PFSK-1 (cell line): ENCODE results near the gene RNF103.

Experiments
- POLR2AphosphoS5 ChIP-seq: IDR thresholded peaks from 2 replicates; pipeline ENCODE4 v1.6.1; 2012; ENCODE audit warnings: low read depth, mild to moderate bottlenecking, control low read depth, low read length, moderate library complexity
- TF ChIP-seq, protein P1 (sequence below), 2 experiments: IDR thresholded peaks; 2 replicates each; pipeline versions ENCODE4 v1.6.1 to v1.8.0; 2011 to 2012; ENCODE audit warnings: low read depth in 2 of 2, low read length in 2 of 2, control low read depth in 1 of 2, inconsistent platforms in 1 of 2, mild to moderate bottlenecking in 1 of 2, moderate library complexity in 1 of 2; ENCODE audit not compliant: insufficient read depth in 1 of 2

RNF103 gene

DNA sequence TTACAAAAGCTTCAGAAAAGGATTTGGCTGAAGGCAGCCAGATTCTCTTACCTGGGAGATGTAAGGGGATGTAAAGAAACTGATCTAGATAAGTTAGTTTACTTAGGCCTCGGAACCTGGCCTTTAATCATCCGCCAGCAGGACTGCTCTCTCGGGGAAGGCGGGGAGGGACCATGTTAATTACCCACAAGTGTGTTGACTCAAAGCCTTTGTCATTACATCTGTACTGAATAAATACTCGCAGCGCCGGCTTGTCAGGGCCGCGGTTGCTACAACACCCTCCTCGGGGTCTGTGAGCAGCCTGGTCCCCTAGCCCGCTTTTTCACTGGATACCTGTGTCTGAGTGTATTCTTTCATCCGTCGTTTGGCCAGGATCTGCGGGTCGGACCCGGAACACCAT, 67.2 kb downstream of the RNF103 start:
- TF ChIP-seq, protein P1, sequence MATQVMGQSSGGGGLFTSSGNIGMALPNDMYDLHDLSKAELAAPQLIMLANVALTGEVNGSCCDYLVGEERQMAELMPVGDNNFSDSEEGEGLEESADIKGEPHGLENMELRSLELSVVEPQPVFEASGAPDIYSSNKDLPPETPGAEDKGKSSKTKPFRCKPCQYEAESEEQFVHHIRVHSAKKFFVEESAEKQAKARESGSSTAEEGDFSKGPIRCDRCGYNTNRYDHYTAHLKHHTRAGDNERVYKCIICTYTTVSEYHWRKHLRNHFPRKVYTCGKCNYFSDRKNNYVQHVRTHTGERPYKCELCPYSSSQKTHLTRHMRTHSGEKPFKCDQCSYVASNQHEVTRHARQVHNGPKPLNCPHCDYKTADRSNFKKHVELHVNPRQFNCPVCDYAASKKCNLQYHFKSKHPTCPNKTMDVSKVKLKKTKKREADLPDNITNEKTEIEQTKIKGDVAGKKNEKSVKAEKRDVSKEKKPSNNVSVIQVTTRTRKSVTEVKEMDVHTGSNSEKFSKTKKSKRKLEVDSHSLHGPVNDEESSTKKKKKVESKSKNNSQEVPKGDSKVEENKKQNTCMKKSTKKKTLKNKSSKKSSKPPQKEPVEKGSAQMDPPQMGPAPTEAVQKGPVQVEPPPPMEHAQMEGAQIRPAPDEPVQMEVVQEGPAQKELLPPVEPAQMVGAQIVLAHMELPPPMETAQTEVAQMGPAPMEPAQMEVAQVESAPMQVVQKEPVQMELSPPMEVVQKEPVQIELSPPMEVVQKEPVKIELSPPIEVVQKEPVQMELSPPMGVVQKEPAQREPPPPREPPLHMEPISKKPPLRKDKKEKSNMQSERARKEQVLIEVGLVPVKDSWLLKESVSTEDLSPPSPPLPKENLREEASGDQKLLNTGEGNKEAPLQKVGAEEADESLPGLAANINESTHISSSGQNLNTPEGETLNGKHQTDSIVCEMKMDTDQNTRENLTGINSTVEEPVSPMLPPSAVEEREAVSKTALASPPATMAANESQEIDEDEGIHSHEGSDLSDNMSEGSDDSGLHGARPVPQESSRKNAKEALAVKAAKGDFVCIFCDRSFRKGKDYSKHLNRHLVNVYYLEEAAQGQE (IDR thresholded peaks at IDR 0.05; ENCODE audit: insufficient read depth in 1 of 2, low read depth in 2 of 2, low read length in 2 of 2), result no peak
- no peak for TF ChIP-seq POLR2AphosphoS5
